GM18502 (cell line): ENCODE results near the gene WDR20.
"Not testable (repeated sequence)": the region's sequence is repeated elsewhere in the genome, so short reads cannot be mapped to it uniquely, and the experiment has no call there.

Experiments
- ATAC-seq: cut with Tn5 transposase; IDR thresholded peaks from one replicate; pipeline ENCODE4 v1.9.1; 2021; ENCODE audit warnings: mild to moderate bottlenecking; ENCODE audit not compliant: unreplicated experiment, poor library complexity

WDR20 gene, protein sequence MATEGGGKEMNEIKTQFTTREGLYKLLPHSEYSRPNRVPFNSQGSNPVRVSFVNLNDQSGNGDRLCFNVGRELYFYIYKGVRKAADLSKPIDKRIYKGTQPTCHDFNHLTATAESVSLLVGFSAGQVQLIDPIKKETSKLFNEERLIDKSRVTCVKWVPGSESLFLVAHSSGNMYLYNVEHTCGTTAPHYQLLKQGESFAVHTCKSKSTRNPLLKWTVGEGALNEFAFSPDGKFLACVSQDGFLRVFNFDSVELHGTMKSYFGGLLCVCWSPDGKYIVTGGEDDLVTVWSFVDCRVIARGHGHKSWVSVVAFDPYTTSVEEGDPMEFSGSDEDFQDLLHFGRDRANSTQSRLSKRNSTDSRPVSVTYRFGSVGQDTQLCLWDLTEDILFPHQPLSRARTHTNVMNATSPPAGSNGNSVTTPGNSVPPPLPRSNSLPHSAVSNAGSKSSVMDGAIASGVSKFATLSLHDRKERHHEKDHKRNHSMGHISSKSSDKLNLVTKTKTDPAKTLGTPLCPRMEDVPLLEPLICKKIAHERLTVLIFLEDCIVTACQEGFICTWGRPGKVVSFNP

DNA sequence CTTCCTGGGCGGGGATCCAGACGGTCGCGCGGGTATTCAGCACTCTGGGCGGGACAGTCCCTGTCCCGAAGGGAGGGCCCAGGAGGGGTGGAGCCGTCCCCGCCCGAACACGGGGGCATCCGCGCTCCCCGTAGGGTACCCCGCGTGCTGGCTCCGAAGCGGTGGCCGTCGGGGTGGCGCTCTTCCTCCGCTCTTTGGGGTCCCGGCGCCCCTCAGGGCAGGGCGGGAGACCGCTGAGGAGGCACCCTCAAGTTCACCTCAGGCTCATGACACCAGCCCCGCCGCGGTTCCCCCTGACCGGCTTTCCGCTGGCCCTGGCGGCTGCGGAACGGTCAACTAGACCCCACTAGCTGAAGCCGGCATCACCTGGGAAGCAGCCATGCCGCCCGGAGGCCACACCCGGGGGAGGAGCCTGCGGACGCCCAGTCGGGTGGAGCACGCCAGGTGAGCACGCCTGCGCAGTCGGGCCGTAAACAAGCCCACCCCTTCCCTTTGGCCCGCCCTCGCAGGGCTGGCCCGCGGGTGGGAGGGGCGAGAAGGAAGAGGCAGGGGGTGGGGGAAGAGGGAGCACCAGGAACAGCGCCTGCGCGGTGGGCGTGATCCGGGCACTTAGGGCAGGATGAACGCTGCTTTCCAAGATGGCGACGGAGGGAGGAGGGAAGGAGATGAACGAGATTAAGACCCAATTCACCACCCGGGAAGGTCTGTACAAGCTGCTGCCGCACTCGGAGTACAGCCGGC lies at the start of gene WDR20:
Gene WDR20 (plus strand): TSS at position 612 of the 741 bp plus-strand sequence. CDS start 27 bp downstream, at position 639.
- peak; percentile 90 for ATAC-seq

DNA sequence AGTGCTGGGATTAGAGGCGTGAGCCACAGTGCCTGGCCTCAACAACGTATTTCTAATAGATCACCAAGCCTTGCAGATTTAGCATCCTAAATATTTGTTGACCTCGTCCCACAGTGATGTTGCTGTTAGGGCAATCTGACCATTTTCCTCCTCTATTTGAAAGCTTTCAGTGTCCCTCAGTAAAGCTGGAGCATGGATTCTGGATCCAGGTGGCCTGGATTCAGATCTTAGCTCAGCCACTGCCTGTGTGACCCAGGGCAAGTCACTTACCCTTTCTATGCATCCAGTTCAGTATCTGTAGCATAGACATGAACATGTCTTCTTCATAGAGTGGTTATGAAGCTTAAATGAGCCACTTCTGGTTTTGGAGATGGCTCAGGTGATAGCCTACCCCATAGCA lies 49.0 kb upstream of the WDR20 start:
- no peak for ATAC-seq

DNA sequence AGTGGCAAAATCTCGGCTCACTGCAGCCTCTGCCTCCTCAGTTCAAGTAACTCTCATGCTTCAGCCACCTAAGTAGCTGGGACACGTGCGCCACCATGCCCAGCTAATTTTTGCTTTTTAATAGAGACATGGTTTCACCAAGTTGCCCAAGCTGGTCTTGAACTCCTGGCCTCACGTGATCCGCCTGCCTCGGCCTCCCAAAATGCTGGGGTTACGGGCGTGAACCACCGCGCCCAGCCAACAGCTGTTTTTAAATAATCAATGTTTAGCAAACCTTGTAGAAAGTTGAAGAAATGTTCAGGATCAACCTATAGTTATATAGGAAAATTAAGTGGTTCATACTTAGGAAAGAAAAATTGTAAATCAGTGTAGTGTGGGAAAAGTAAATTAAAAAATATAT lies 46.9 kb upstream of the WDR20 start:
- ATAC-seq, result no peak

DNA sequence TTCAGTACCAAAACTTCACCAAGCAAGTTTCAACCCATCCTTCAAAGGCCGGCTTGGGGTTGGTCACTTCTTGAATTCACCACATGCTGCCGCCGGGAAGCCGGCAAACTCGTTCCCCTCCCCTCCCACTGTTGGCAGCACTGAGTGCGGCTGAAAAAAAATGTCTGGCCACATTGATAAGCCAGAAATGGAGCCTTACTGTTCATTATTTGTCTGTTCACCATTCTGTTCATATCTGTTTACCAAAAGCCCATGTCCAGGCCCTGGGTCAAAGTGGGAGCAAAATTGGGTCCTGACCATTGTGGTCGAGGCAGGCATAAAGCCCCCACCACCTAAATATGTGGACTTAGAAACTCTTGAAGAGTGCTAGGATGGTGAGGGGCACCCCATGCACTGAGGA lies 45.6 kb upstream of the WDR20 start:
- no peak for ATAC-seq

DNA sequence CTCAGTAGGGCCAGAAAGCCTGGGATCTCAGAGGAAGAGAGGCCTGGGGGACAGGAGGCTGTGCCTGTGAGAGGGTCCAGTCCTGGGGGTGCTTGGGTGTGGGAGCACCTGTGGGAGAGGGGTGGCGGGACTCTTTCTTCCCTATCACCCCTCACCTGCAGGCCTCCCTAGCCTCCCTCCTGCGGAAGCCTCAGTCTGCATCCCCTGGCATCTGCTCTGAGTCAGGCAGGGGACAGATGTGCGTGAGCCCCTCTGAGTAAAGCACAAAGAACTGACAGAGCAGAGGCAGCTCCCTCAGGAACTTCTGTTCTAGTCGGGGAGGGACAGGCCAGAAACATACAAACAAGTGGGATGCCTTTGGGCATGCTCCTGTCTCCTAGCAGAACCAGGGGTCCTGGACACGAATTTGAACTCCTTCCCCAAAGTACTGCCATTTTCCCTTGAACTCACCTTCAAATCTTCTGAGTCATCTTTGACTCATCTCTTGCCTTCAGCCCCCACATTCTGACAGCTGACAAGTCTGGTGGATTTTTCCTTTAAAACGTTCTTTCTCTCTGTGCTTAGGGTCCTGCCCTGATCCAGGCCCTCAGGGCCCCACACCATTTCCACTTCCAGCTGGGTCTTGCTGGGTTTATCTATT lies 44.3 kb upstream of the WDR20 start:
- no peak for ATAC-seq

DNA sequence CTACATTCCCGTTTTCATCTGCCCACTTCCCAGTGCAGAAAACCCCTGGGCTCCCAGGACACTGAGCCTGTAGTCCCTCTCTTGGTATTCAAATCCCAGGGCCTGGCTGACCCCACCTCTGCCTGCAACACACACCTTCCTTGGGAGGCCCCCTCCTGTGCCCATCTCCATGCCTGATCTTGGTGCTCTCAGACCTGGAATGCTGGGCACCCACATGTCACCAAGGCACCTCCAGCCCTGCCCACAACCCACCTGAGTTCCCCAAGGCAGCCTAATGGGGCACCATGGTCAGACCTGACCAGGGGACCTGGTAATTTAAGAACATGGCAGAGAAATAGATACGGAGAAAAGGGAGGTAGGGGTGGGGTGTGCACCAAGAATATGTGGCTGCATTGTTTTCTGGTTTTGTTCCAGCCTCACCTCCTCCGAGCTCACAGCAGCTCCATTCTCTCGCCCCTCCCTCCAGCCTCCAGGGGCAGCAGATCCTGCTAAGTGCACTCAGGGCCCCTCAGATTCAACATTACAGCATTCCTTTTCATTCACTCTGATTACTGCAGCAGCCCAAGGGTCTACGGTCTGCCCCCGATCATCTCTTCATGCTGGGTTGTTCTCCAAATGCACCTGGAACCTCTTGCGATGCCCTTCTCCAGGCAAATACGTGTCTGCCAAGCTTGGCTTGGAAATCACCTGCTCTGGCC lies 43.7 kb upstream of the WDR20 start:
- no peak for ATAC-seq

DNA sequence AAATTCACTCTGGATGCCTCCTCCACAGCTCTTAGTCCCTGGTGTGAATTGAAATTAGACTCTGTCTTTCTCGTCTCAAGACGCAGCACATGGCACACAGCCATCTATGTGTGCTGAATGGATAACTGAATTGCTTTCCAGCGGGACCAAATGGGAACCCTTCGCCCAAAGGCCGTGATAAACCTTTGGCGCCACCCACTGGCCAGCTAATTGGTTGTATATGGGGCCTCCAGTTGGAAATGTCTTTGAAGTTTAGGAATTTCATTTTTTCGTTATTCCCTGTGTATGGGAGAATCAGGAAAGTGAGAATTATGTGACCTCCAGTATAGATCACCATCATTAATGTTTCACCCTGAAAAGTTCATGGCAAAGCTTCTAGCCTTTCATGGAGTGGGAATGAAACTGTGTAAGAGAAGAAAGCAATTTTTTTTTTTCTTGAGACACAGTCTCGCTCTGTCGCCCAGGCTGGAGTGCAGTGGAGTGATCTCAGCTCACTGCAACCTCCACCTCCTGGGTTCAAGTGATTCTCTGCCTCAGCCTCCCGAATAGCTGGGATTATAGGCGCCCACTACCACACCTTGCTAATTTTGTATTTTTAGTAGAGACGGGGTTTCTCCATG lies 43.0 kb upstream of the WDR20 start:
- peak; percentile 45 for ATAC-seq

DNA sequence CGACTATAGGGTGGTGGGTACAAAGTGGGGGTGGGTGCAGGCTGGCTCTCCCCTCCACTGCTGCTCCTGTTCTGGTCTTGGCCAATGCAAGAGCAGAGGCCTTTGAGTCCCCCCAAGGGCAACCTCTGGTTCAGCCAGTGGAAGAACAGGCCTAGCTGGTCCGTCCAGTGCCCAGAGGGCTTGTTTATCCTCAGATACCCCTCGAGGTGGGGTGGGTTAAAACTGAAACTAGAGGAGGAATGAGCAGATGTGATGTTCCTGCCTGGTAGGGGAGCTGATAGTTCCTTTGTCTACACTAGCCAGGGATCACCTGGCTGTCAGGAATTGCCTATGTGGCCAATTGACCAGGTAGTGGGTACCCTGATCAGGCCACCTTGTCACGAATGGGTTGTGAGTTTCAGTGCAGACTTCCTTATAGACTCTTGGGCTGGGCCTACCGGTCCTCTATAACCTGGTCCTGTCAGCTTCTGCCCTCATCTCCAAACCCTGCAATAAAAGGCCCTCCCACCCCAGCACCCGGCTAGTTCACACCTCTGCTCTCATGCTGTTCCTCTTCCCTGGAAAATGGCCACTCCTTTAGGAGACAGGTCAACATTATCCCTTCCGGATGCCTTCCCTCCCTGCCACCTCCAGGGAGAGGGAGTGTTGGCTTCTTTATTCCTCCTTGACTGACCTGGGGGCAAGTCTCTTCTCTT lies 42.1 kb upstream of the WDR20 start:
- no peak for ATAC-seq

DNA sequence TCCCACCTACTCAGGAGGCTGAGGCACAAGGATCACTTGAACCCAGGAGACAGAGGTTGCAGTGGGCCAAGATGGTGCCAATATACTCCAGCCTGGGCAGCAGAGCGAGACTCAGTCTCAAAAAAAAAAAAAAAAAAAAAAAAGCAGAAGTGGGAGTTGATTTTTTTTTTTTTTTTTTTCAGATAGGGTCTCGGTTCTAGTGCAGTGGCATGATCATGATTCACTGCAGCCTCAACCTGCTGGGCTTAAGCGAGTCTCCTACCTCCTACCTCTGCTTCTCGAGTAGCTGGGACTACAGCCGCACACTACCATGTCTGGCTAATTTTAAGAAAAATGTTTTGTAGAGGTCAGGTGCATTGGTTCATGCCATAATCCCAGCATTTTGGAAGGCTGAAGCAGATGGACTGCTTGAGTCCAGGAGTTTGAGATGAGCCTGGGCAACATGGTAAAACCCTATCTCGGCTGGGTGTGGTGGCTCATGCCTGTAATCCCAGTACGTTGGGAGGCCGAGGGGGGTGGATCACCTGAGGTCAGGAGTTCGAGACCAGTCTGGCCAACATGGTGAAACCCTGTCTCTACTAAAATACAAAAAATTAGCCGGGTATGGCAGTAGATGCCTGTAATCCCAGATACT lies 36.5 kb upstream of the WDR20 start:
- no peak for ATAC-seq

DNA sequence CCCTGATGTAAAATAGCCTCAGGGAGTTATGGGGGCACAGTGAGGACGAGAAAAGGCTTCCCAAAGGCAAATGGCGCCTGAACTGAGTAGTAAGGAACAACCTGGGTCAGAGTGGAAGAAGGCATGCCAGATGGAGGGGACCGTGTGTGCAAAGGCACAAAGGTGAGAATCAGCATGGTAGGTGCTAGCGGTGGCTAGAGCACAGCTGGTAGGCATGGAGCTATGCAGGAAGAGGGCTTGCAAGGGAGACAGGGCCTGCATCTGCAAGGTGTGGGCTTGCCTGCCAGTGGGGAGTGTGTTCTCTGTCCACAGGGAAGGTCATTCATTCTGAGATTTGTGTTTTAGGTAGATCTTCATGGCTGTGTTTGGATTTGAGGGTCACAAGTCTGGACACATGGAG lies 34.3 kb upstream of the WDR20 start:
- ATAC-seq, result no peak

DNA sequence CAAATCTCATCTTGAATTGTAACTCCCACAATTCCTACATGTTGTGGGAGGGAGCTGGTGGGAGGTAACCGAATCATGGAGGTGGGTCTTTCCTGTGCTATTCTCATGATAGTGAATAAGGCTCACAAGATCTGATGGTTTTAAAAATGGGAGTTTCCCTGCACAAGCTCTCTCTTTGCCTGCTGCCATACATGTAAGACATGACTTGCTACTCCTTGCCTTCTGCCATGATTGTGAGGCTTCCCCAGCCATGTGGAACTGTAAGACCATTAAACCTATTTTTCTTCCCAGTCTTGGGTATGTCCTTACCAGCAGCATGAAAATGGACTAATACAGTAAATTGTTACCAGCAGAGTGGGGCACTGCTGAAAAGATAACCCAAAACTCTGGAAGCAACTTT lies 30.4 kb upstream of the WDR20 start:
- ATAC-seq, result not testable (repeated sequence)

DNA sequence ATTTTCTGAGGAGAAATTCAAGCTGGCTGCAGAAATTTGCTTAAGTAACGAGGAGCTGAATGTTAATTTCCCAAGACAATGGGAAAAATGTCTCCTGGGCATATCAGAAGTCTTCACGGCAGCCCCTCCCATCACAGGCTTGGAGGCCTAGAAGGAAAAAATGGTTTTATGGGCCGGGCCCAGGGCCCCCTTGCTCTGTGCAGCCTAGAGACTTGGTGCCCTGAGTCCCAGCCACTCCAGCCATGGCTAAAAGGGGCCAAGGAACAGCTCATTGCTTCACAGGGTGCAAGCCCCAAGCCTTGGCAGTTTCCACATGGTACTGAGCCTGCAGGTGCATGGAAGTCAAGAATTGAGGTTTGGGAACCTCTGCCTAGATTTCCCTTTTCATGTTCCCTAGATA lies 28.6 kb upstream of the WDR20 start:
- ATAC-seq, result no peak

DNA sequence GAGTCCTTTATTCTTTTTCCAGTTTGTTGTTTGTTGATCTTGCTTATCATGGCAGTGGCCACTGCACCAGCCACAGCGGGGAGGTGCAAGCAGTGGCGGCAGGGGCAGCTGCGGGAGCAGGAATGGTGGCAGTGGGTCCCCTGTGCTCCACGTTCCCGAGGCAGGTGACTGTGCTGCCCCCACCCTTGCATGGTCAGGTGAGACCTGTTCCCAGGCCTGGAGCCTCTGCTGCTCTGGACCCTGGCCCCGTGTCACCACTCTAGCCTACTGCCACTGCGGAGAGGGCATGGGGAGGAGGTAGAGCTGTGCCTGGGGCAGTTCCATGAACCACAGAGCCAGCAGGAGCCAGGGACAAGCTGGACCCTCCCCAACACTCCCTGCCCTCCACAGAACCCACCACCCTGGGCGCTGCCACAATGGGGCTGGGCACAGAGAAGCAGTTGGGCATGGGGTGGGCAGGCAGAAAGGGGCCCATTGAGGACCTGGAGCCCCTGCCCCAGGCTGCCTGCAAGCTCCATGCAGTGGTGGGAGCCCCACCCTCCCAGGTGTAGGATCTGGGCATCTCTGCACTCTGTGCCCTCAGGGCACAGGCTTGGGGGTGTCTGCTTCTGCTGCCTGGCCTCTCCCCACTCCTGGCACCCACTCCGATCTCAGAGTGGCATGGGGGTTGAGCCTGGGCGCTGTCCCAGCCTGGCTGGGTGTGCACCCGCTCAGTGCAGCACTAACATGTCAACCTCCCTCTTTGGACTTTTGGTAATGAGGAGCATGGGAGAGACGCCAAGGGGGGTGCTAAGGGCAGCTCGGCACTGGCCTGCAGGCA lies 23.1 kb upstream of the WDR20 start:
- no peak for ATAC-seq

DNA sequence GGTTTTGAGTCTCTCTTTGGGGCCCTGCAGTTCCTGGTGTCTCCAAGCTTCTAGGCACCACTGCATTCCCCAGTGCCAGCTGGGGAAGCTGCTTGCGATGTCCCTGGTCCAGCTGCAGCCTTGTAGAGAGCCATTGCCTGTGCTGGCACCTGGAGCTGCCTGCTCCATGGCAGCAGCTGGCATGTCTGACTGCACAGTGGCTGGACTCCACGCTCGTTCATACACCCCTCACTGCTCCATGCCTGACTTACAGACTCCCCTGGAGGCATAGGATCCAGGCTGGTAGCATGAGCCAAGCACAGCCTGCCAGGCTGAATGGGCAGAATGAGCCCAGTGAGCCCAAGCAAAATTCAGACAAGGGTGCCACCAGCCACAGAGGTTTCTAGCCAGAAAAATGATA lies 21.8 kb upstream of the WDR20 start:
- ATAC-seq, result no peak

DNA sequence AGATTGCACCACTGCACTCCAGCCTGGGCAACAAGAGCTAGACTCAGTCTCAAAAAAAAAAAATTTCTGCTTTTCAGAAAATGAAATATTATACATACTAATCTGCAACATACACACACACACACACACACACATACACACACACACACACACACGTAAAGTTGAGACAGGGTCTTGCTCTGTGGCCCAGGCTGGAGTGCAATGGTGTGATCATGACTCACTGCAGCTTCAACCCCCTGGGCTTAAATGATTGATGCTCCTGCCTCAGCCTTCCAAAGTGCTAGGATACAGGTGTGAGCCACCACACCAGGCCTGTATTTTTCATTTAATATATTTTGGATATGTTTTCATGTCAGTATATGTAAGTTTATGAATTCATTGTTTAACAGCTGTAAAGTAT lies 18.8 kb upstream of the WDR20 start:
- ATAC-seq, result no peak

DNA sequence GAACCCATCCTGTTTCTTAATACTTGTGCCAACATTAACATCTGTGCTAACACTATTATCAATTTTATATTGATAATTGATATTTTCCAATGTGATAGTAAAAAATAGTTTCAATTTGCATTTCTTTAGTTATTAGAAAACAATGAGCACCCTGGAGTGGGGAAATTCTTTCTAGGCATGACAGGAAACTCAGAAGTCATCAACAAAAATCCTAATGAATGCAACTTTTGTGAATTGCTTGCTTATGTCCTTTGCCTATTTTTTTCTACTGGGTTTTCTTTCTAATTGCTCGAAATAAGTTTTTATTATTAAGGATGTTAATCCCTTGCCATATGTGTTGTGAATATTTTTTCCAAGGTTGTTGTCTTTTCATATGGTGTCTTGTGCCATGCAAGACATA lies 18.1 kb upstream of the WDR20 start:
- no peak for ATAC-seq

DNA sequence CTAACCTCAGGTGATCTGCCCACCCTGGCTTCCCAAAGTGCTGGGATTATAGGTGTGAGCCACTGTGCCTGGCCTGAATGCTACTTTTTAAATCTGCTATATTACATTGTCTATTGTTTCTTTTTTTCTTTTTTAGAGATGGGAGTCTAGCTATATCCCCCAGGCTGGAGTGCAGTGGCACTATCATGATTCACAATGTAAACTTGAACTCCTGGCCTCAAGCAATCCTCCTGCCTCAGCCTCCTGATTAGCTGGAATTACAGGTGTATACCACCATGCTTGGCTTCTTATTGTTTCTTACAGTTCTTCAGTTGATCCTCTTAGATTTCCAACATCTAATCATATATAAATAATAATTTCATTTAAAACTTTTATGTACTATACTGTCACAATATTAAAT lies 15.3 kb upstream of the WDR20 start:
- ATAC-seq, result no peak

DNA sequence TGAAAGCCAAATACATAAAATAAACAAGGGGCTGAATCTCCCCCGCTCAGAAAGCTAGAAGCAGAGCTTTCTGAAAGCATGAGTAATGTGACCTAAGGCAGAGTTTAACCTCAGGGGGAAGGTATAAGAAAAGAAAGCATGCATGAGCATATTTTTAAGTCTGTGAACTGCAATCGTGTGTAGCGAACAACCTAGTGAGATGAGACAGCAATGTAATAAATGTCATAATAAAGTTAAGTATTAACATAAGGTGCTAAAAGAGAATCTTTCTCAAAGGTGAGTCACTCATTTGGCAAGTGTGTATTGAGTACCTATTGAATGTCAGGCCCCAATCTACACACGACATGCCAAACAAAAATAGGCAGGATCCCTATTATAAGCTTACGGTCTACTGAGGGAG lies 14.2 kb upstream of the WDR20 start:
- ATAC-seq, result no peak
